ENCODE measurements around the gene PLA2G4A. TPM values are rescaled to one million over a fixed set of nuclear protein-coding genes. Genes with fewer than 3 reads are reported as not detected.
"Not testable (repeated sequence)": the region's sequence is repeated elsewhere in the genome, so short reads cannot be mapped to it uniquely, and the experiment has no call there.

PLA2G4A gene
- total RNA-seq, 2 experiments from 2014 or later = 0.13 to 0.20 TPM

GRCh38 chr1:186896211-186896610, 67.5 kb downstream of the PLA2G4A start:
- Mint-ChIP-seq H3K27ac (no peak overlapping the region), H3K36me3 (ENCODE audit: low read depth) (no peaks in the 10 kb centered on the region), H3K4me3 (no peak overlapping the region), H3K27me3 (no peaks in the 10 kb centered on the region), H3K9me3 (no peaks in the 10 kb centered on the region), H3K4me1 (no peaks in the 10 kb centered on the region)
- ChIA-PET POLR2A (interaction anchor here (0.6 kb wide), 1 partner anchor 1519 kb away, joined by 3 read pairs; no protein-coding TSS in a partner anchor), CTCF (no interaction called here)
- no peak for DNase-seq

- no peaks in the 10 kb centered on the region for H3K27me3 Mint-ChIP-seq
- H3K27ac Mint-ChIP-seq = no peak overlapping the region
- POLR2A ChIA-PET = interaction anchor here (0.6 kb wide), 1 partner anchor 1520 kb away, joined by 3 read pairs; no protein-coding TSS in a partner anchor
- no peak for DNase-seq
- H3K9me3 Mint-ChIP-seq = no peaks in the 10 kb centered on the region
- no peaks in the 10 kb centered on the region for H3K36me3 Mint-ChIP-seq (ENCODE audit: low read depth)
- H3K4me3 Mint-ChIP-seq = no peak overlapping the region
- CTCF ChIA-PET = no interaction called here
- no peaks in the 10 kb centered on the region for H3K4me1 Mint-ChIP-seq
Measured at GRCh38 chr1:186897008-186897407, 68.3 kb downstream of the PLA2G4A start.

- ChIA-PET CTCF (no interaction called here), POLR2A (no interaction called here)
- no peak overlapping the region for H3K4me3 Mint-ChIP-seq
- no peak overlapping the region for H3K27ac Mint-ChIP-seq
- no peaks in the 10 kb centered on the region for H3K9me3 Mint-ChIP-seq
- no peak for DNase-seq
- no peaks in the 10 kb centered on the region for H3K4me1 Mint-ChIP-seq
- no peaks in the 10 kb centered on the region for H3K36me3 Mint-ChIP-seq (ENCODE audit: low read depth)
- H3K27me3 Mint-ChIP-seq = no peaks in the 10 kb centered on the region
Measured at GRCh38 chr1:186899577-186899976, 70.8 kb downstream of the PLA2G4A start.

GRCh38 chr1:186899977-186900376, 71.2 kb downstream of the PLA2G4A start:
- Mint-ChIP-seq H3K4me1 (no peaks in the 10 kb centered on the region), H3K36me3 (ENCODE audit: low read depth) (no peaks in the 10 kb centered on the region), H3K9me3 (no peaks in the 10 kb centered on the region), H3K27me3 (no peaks in the 10 kb centered on the region), H3K27ac (no peak overlapping the region), H3K4me3 (no peak overlapping the region)
- ChIA-PET CTCF (no interaction called here), POLR2A (no interaction called here)
- no peak for DNase-seq

GRCh38 chr1:186900539-186901237, 71.9 kb downstream of the PLA2G4A start:
- CTCF ChIA-PET = no interaction called here
- DNase-seq = no peak
- Mint-ChIP-seq H3K36me3 (ENCODE audit: low read depth) (no peaks in the 10 kb centered on the region), H3K4me1 (no peaks in the 10 kb centered on the region), H3K27me3 (no peaks in the 10 kb centered on the region), H3K9me3 (no peaks in the 10 kb centered on the region), H3K4me3 (no peak overlapping the region), H3K27ac (no peak overlapping the region)
- POLR2A ChIA-PET = no interaction called here

GRCh38 chr1:186901631-186902030, 72.9 kb downstream of the PLA2G4A start:
- Mint-ChIP-seq H3K9me3 (no peaks in the 10 kb centered on the region), H3K36me3 (ENCODE audit: low read depth) (no peaks in the 10 kb centered on the region), H3K4me1 (no peaks in the 10 kb centered on the region), H3K4me3 (no peak overlapping the region), H3K27ac (no peak overlapping the region), H3K27me3 (no peaks in the 10 kb centered on the region)
- DNase-seq = no peak
- ChIA-PET CTCF (no interaction called here), POLR2A (no interaction called here)

GRCh38 chr1:186903374-186904136, 74.8 kb downstream of the PLA2G4A start:
- Mint-ChIP-seq H3K9me3 (no peaks in the 10 kb centered on the region), H3K4me3 (no peak overlapping the region), H3K4me1 (no peaks in the 10 kb centered on the region), H3K27me3 (no peaks in the 10 kb centered on the region), H3K27ac (no peak overlapping the region), H3K36me3 (ENCODE audit: low read depth) (no peaks in the 10 kb centered on the region)
- ChIA-PET POLR2A (no interaction called here), CTCF (no interaction called here)
- DNase-seq = no peak

- Mint-ChIP-seq H3K27me3 (no peaks in the 10 kb centered on the region), H3K4me3 (no peak overlapping the region), H3K4me1 (no peaks in the 10 kb centered on the region), H3K9me3 (no peaks in the 10 kb centered on the region), H3K36me3 (ENCODE audit: low read depth) (no peaks in the 10 kb centered on the region), H3K27ac (no peak overlapping the region)
- POLR2A ChIA-PET = no interaction called here
- CTCF ChIA-PET = no interaction called here
- no peak for DNase-seq
Measured at GRCh38 chr1:186904361-186904760, 75.6 kb downstream of the PLA2G4A start.

GRCh38 chr1:186905561-186905960, 76.8 kb downstream of the PLA2G4A start:
- POLR2A ChIA-PET = interaction anchor here (0.6 kb wide), 1 partner anchor 502 kb away, joined by 3 read pairs; no protein-coding TSS in a partner anchor
- no peak for DNase-seq
- no peaks in the 10 kb centered on the region for H3K36me3 Mint-ChIP-seq (ENCODE audit: low read depth)
- no peaks in the 10 kb centered on the region for H3K4me1 Mint-ChIP-seq
- H3K4me3 Mint-ChIP-seq = no peak overlapping the region
- H3K9me3 Mint-ChIP-seq = no peaks in the 10 kb centered on the region
- no peaks in the 10 kb centered on the region for H3K27me3 Mint-ChIP-seq
- CTCF ChIA-PET = no interaction called here
- H3K27ac Mint-ChIP-seq = no peak overlapping the region

GRCh38 chr1:186915555-186915954, 86.8 kb downstream of the PLA2G4A start:
- Mint-ChIP-seq H3K36me3 (ENCODE audit: low read depth) (no peaks in the 10 kb centered on the region), H3K4me3 (no peak overlapping the region), H3K4me1 (no peaks in the 10 kb centered on the region), H3K9me3 (no peaks in the 10 kb centered on the region), H3K27ac (no peak overlapping the region), H3K27me3 (no peaks in the 10 kb centered on the region)
- no peak for DNase-seq
- POLR2A ChIA-PET = no interaction called here
- CTCF ChIA-PET = no interaction called here

GRCh38 chr1:186917106-186917786, 88.5 kb downstream of the PLA2G4A start:
- DNase-seq; CTCF ChIA-PET; H3K9me3 Mint-ChIP-seq; H3K4me3 Mint-ChIP-seq; H3K27me3 Mint-ChIP-seq; H3K27ac Mint-ChIP-seq; H3K36me3 Mint-ChIP-seq (ENCODE audit: low read depth); H3K4me1 Mint-ChIP-seq; POLR2A ChIA-PET: not testable (repeated sequence)

GRCh38 chr1:186921386-186921785, 92.6 kb downstream of the PLA2G4A start:
- H3K4me1 Mint-ChIP-seq; H3K9me3 Mint-ChIP-seq; H3K27ac Mint-ChIP-seq; H3K4me3 Mint-ChIP-seq; DNase-seq; H3K27me3 Mint-ChIP-seq; H3K36me3 Mint-ChIP-seq (ENCODE audit: low read depth); POLR2A ChIA-PET; CTCF ChIA-PET: not testable (repeated sequence)

- H3K4me1 Mint-ChIP-seq; H3K9me3 Mint-ChIP-seq; H3K27ac Mint-ChIP-seq; H3K4me3 Mint-ChIP-seq; H3K27me3 Mint-ChIP-seq; POLR2A ChIA-PET; H3K36me3 Mint-ChIP-seq (ENCODE audit: low read depth); DNase-seq; CTCF ChIA-PET: not testable (repeated sequence)
Measured at GRCh38 chr1:186922814-186923213, 94.1 kb downstream of the PLA2G4A start.
